RWPE1 (cell line): Measurements from ENCODE around the gene GNA15.

Experiments
- CTCF ChIA-PET: fragments of 350-600 bp; sonication (Branson Sonifier 250); formaldehyde crosslinking; extraction: SDS; loops from one replicate; lab custom pipeline; 2021; lab: Yijun Ruan, JAX
- POLR2A ChIA-PET: fragments of 400-600 bp; formaldehyde crosslinking; extraction: SDS; loops from one replicate; lab custom pipeline; 2020; ENCODE audit warnings: antibody characterized with exemption; ENCODE audit not compliant: low non-redundant PET; lab: Yijun Ruan, JAX
- DNase-seq: peaks from one replicate; pipeline ENCODE4 v3.0.0; 2012; ENCODE audit warnings: low spot score
- H3K27ac ChIP-seq: fragments of 450-650 bp; 2 replicates; pipeline ENCODE4 v1.5.1; 2017
- TF ChIP-seq, protein P1 (sequence below): fragments of 450-650 bp; conservative IDR thresholded peaks from 2 replicates; pipeline ENCODE4 v1.5.1; 2017; ENCODE audit warnings: low read depth, mild to moderate bottlenecking

GNA15 gene

DNA sequence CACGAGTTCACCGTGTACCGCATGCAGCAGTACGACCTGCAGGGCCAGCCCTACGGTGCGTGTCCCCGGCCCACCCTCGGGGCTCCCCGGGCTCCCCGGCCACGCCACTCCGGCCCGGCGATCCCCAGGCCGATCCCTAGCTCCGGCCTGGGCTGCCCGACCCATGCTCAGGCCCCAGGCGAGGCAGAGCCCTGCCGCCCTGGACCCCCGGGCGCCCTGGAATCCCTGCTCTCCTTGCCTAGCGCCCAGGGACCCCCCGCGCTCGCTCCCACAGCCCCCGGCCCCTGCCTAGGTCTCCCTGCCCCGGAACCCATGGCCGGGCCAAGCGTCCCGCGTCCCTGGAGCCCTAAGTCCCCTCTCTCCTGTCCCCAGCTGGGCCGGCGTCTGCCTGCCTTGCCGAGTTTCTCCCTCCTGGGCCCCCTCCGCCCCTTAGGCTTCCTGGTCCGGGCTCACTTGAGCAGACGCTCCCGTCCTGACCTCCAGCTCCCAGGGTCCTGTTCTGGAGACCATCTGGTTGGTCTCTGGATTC lies 50.4 kb downstream of the GNA15 start:
- H3K27ac ChIP-seq = peak overlapping the region; percentile 87
- TF ChIP-seq, protein P1, sequence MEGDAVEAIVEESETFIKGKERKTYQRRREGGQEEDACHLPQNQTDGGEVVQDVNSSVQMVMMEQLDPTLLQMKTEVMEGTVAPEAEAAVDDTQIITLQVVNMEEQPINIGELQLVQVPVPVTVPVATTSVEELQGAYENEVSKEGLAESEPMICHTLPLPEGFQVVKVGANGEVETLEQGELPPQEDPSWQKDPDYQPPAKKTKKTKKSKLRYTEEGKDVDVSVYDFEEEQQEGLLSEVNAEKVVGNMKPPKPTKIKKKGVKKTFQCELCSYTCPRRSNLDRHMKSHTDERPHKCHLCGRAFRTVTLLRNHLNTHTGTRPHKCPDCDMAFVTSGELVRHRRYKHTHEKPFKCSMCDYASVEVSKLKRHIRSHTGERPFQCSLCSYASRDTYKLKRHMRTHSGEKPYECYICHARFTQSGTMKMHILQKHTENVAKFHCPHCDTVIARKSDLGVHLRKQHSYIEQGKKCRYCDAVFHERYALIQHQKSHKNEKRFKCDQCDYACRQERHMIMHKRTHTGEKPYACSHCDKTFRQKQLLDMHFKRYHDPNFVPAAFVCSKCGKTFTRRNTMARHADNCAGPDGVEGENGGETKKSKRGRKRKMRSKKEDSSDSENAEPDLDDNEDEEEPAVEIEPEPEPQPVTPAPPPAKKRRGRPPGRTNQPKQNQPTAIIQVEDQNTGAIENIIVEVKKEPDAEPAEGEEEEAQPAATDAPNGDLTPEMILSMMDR = no peak
- POLR2A ChIA-PET = no interaction called here
- CTCF ChIA-PET = interaction anchor here (0.6 to 0.9 kb wide), 2 partner anchors 235 to 320 kb away, joined by 3 read pairs; partner anchors contain the start of gene FZR1
- DNase-seq = no peak

DNA sequence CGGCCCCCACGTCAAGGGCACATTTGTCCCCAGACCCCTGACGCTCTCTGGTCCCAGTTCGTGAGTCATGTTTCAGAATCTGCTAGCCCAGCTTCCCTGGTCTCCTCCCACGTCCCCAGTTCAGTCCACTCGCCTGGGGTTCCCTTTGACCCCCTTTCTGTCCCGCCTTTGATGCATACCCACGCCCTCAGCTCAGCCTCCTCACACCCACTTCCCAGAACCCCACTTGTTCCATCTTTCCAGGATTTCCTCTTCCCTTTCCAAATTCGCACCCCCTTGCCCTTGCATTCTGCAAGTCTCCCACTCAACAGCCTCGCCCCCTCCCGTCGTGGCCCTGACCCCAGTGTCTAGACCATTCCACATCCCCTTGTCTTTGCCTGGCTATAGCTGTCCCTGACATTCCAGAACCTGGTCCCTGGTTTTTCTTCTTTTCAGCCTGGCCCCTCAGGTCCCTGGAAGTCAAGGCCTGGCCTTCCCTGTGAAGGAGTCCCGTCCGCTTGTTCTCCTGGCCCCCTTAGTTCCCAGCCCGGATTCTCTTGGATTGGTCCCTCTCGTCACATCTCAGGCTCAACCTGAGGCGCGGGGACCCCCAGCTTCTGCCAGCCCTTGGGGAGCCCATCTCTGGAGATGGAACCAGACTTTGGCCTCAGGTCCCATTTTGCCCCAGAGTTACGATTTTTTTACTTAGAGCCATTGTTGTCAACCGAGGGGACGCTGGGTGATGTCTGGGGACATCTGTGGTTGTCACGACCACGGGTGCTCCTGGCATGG lies 51.2 kb downstream of the GNA15 start:
- DNase-seq = no peak
- ChIA-PET POLR2A (no interaction called here), CTCF (interaction anchor here (0.9 kb wide), 1 partner anchor 236 kb away, joined by 3 read pairs; no protein-coding TSS in a partner anchor)
- H3K27ac ChIP-seq = peak overlapping the region; percentile 87
- TF ChIP-seq, protein P1 = no peak

DNA sequence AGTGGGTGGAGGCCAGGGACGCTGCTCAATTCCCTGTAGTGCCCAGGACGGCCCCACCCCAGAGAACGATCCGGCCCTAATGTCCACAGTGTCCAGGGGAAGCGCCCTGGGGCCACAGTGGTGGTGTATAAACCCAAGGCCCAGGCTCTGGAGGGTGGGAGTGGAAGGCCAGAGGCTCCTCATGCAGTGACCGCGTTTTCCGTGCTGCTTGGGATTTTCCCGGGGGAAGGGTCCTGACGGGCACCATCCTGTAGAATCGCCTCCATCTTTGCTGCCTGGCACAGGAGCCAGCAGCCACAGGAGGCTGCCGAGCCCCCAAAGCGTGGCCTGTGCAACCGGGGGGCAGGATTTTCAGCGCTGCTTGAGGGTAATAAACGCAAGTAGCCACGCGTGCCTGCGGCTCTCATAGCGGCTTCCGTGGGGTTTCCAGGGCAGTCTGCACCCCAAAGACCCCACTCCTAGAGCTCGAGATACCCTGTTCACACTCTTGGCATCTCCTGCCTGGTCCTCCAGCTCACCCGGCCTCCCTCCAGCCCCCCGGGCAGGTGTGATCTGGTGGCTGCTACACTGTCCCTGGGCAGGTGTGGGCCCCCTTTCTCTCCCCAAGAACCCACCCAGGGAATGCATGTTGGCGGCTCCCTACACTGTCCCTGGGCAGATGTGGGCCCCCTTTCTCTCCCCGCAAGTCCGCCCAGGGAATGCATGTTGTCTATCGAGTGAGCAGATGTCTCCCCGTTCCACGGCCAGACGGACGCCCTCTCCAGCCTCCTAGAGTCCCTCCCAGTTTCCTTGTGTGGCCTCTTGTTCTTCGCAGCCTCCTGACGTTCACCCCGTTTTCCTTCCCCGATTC lies 52.1 kb downstream of the GNA15 start:
- CTCF ChIA-PET = no interaction called here
- peak overlapping the region; percentile 87 for H3K27ac ChIP-seq

DNA sequence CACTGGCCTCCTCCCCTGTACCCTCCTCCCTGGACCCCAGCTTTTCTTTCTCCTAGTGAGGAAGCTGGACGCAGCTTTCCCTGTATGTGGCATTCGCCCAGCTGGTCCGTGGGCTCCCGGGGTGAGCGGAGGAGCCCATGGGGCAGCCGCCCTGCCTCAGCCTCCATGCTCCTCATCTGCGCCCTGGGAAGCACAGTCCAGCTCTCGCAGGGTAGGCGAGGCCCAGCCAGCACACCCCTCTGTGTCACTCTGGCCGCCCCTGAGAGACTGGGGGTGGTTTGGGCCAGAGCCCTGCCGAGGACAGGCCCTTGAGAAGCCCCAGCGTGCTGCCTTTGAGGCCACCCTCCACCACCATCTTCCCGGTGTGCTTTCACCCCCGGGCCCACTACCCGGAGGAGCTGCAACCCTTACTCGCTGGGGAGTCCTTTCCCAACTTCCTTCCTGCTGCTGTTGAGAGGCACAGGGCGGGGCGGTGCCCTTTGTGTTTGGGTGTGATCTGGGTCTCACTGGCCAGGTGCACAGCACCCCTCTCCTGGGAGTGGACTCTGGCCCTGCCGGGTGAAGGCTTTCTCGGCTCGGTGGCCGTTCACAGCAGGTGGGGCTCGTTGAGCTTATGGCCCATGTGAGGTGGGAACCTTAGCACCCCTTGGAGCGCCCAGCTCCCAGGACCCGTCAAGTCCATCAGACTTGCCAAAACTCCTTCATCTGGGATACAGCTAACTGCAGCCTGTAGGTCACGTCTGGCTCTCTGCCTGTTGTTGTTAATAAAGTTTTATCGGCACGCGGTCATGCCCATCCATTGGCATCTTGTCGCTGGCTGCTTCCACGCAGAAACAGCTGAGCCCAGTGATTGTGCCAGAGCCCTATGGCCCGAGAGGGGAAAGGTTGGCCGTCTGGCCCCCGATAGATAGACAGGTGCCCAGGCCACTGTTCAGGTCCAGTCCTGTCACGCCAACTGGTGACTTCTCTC lies 53.1 kb downstream of the GNA15 start:
- DNase-seq = no peak
- TF ChIP-seq, protein P1 = no peak
- ChIA-PET POLR2A (no interaction called here), CTCF (interaction anchor here (0.6 kb wide), 1 partner anchor 817 kb away, joined by 3 read pairs; no protein-coding TSS in a partner anchor)
- H3K27ac ChIP-seq = peak overlapping the region; percentile 87

More for the DNA sequence above, 52.1 kb downstream of the GNA15 start:
- TF ChIP-seq, protein P1 = no peak
- no peak for DNase-seq
- POLR2A ChIA-PET = no interaction called here

DNA sequence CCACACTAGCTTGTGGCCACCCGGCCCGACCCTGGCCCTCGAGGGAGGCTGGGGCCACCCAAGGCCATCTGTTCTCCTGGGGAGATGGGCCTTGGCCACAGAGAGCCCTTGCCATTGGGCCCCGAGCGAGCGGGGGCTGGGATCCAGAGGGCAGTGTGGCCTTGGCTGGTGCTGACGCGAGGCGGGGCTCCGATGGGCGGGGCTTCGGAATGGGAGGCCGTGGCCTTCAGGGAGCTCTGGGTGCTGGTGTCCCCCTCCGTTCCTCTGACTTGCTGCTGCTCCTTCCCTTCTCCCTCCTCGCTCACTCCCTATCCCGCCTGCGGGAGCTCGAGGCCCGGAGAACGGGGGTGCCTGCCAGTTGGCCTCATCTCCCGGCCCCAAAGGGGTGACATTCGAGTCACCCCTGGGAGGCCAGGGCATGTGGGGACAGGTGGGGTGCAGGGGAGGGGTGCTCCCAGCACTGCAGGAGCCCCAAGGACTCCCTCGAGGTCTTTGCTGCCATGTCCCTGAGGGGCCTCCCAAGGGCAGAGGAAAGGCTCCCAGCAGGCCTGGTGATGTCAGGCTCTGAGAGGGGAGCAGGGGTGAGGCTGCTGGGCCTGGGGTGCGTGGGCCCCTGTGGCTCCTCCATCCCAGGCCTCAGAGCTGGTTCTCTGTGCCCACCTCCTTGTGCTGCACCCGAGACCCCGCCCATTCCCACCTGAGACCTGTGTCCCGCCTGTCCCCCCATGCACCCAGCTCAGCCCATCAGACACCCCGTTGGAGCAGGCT lies 54.1 kb downstream of the GNA15 start:
- TF ChIP-seq, protein P1 = no peak
- POLR2A ChIA-PET = no interaction called here
- H3K27ac ChIP-seq = peak overlapping the region; percentile 87
- no peak for DNase-seq
- CTCF ChIA-PET = interaction anchor here (0.5 kb wide), 1 partner anchor 19 kb away, joined by 3 read pairs; no protein-coding TSS in a partner anchor
